ENCODE results near the gene MAST2. TPM values are rescaled to one million over a fixed set of nuclear protein-coding genes. Genes with fewer than 3 reads are reported as not detected.
A peak's percentile ranks its signal among the peaks of the same experiment; 100 is the strongest.
"Not testable (repeated sequence)": the region's sequence is repeated elsewhere in the genome, so short reads cannot be mapped to it uniquely, and the experiment has no call there.

The MAST2 gene
- total and polyA plus RNA-seq, 9 donors: 32.4 to 107 (median 83.7) TPM

- Histone ChIP-seq H3K4me1 (ENCODE audit: control insufficient read depth, insufficient read depth, low read length) (no peaks in the 10 kb centered on the region), H3K27ac (ENCODE audit: low read length) (no peak overlapping the region), H3K9me3 (replicated peaks; ENCODE audit: control insufficient read depth, low read depth, low read length) (no peaks in the 10 kb centered on the region), H3K4me3 (ENCODE audit: low read length) (no peak overlapping the region), H3K27me3 (ENCODE audit: control insufficient read depth, insufficient read depth, low read length) (no peaks in the 10 kb centered on the region), H3K36me3 (ENCODE audit: control insufficient read depth, insufficient read depth, low read length) (no peaks in the 10 kb centered on the region)
- WGBS (ENCODE audit: insufficient coverage): no CpG with 5 or more reads among the region's 4 CpGs
- DNase-seq: peak; percentile 65
Observed at GRCh38 chr1:45787905-45788304, 15.5 kb upstream of the MAST2 start.

- Histone ChIP-seq H3K27ac (ENCODE audit: low read length) (no peak overlapping the region), H3K4me1 (ENCODE audit: control insufficient read depth, insufficient read depth, low read length) (peaks cover 2% of the 10 kb centered on the region), H3K27me3 (ENCODE audit: control insufficient read depth, insufficient read depth, low read length) (no peaks in the 10 kb centered on the region), H3K9me3 (replicated peaks; ENCODE audit: control insufficient read depth, low read depth, low read length) (no peaks in the 10 kb centered on the region), H3K4me3 (ENCODE audit: low read length) (no peak overlapping the region), H3K36me3 (ENCODE audit: control insufficient read depth, insufficient read depth, low read length) (no peaks in the 10 kb centered on the region)
- WGBS (ENCODE audit: insufficient coverage): 100% methylated on average over 1 of the region's 2 CpGs
- no peak for DNase-seq
Observed at GRCh38 chr1:45789601-45790000, 13.8 kb upstream of the MAST2 start.

GRCh38 chr1:45792744-45793143 is 10.7 kb upstream of the MAST2 start:
- Histone ChIP-seq H3K4me1 (ENCODE audit: control insufficient read depth, insufficient read depth, low read length) (peaks cover 2% of the 10 kb centered on the region), H3K27me3 (ENCODE audit: control insufficient read depth, insufficient read depth, low read length) (no peaks in the 10 kb centered on the region), H3K27ac (ENCODE audit: low read length) (no peak overlapping the region), H3K9me3 (replicated peaks; ENCODE audit: control insufficient read depth, low read depth, low read length) (no peaks in the 10 kb centered on the region), H3K4me3 (ENCODE audit: low read length) (no peak overlapping the region), H3K36me3 (ENCODE audit: control insufficient read depth, insufficient read depth, low read length) (no peaks in the 10 kb centered on the region)
- WGBS (ENCODE audit: insufficient coverage): no CpG with 5 or more reads among the region's 4 CpGs
- DNase-seq: no peak

- no peak for DNase-seq
- Histone ChIP-seq H3K4me3 (ENCODE audit: low read length) (peak overlapping the region; percentile 15), H3K9me3 (replicated peaks; ENCODE audit: control insufficient read depth, low read depth, low read length) (no peaks in the 10 kb centered on the region), H3K27ac (ENCODE audit: low read length) (peak overlapping the region; percentile 14), H3K4me1 (ENCODE audit: control insufficient read depth, insufficient read depth, low read length) (peaks cover 2% of the 10 kb centered on the region), H3K36me3 (ENCODE audit: control insufficient read depth, insufficient read depth, low read length) (no peaks in the 10 kb centered on the region), H3K27me3 (ENCODE audit: control insufficient read depth, insufficient read depth, low read length) (no peaks in the 10 kb centered on the region)
- WGBS (ENCODE audit: insufficient coverage): 58% methylated on average over 4 of the region's 7 CpGs
Observed at GRCh38 chr1:45793942-45794604, 9.3 kb upstream of the MAST2 start.

- Histone ChIP-seq H3K27ac (ENCODE audit: low read length) (no peak overlapping the region), H3K27me3 (ENCODE audit: control insufficient read depth, insufficient read depth, low read length) (no peaks in the 10 kb centered on the region), H3K4me3 (ENCODE audit: low read length) (no peak overlapping the region), H3K9me3 (replicated peaks; ENCODE audit: control insufficient read depth, low read depth, low read length) (no peaks in the 10 kb centered on the region), H3K36me3 (ENCODE audit: control insufficient read depth, insufficient read depth, low read length) (no peaks in the 10 kb centered on the region), H3K4me1 (ENCODE audit: control insufficient read depth, insufficient read depth, low read length) (peaks cover 2% of the 10 kb centered on the region)
- WGBS (ENCODE audit: insufficient coverage): no CpG with 5 or more reads among the region's 2 CpGs
- no peak for DNase-seq
Observed at GRCh38 chr1:45796381-45796780, 7.0 kb upstream of the MAST2 start.

GRCh38 chr1:45796946-45797345 is 6.5 kb upstream of the MAST2 start:
- Histone ChIP-seq H3K36me3 (ENCODE audit: control insufficient read depth, insufficient read depth, low read length) (no peaks in the 10 kb centered on the region), H3K27me3 (ENCODE audit: control insufficient read depth, insufficient read depth, low read length) (no peaks in the 10 kb centered on the region), H3K9me3 (replicated peaks; ENCODE audit: control insufficient read depth, low read depth, low read length) (no peaks in the 10 kb centered on the region), H3K4me1 (ENCODE audit: control insufficient read depth, insufficient read depth, low read length) (peaks cover 2% of the 10 kb centered on the region), H3K4me3 (ENCODE audit: low read length) (no peak overlapping the region), H3K27ac (ENCODE audit: low read length) (no peak overlapping the region)
- 92% methylated on average over 7 of the region's 9 CpGs for WGBS (ENCODE audit: insufficient coverage)
- no peak for DNase-seq

GRCh38 chr1:45800899-45801298 is 2.5 kb upstream of the MAST2 start:
- Histone ChIP-seq H3K27ac (ENCODE audit: low read length) (no peak overlapping the region), H3K4me3 (ENCODE audit: low read length) (no peak overlapping the region), H3K27me3 (ENCODE audit: control insufficient read depth, insufficient read depth, low read length) (no peaks in the 10 kb centered on the region), H3K36me3 (ENCODE audit: control insufficient read depth, insufficient read depth, low read length) (no peaks in the 10 kb centered on the region), H3K4me1 (ENCODE audit: control insufficient read depth, insufficient read depth, low read length) (peaks cover 12% of the 10 kb centered on the region), H3K9me3 (replicated peaks; ENCODE audit: control insufficient read depth, low read depth, low read length) (no peaks in the 10 kb centered on the region)
- WGBS (ENCODE audit: insufficient coverage): 83% methylated on average over 2 of the region's 4 CpGs
- DNase-seq: no peak

GRCh38 chr1:45802343-45803298 is 791 bp upstream of the MAST2 start:
- Histone ChIP-seq H3K4me1 (ENCODE audit: control insufficient read depth, insufficient read depth, low read length) (peaks cover 12% of the 10 kb centered on the region), H3K27ac (ENCODE audit: low read length) (peak overlapping the region; percentile 98), H3K9me3 (replicated peaks; ENCODE audit: control insufficient read depth, low read depth, low read length) (no peaks in the 10 kb centered on the region), H3K4me3 (ENCODE audit: low read length) (peak overlapping the region; percentile 57), H3K36me3 (ENCODE audit: control insufficient read depth, insufficient read depth, low read length) (peaks cover 3% of the 10 kb centered on the region), H3K27me3 (ENCODE audit: control insufficient read depth, insufficient read depth, low read length) (no peaks in the 10 kb centered on the region)
- peak; percentile 96 for DNase-seq
- WGBS (ENCODE audit: insufficient coverage): 7% methylated on average over 5 of the region's 11 CpGs

- not testable (repeated sequence) for H3K9me3 ChIP-seq (replicated peaks; ENCODE audit: control insufficient read depth, low read depth, low read length); H3K36me3 ChIP-seq (ENCODE audit: control insufficient read depth, insufficient read depth, low read length); H3K27me3 ChIP-seq (ENCODE audit: control insufficient read depth, insufficient read depth, low read length)
- Histone ChIP-seq H3K4me1 (ENCODE audit: control insufficient read depth, insufficient read depth, low read length) (peaks cover 12% of the 10 kb centered on the region), H3K4me3 (ENCODE audit: low read length) (peak overlapping the region; percentile 58), H3K27ac (ENCODE audit: low read length) (peak overlapping the region; percentile 66)
- under 1% methylated on average over 26 of the region's 60 CpGs for WGBS (ENCODE audit: insufficient coverage)
- peak; percentile 60 for DNase-seq
Observed at GRCh38 chr1:45803781-45804668, 613 bp downstream of the MAST2 start.

- no peak overlapping the region for H3K27ac ChIP-seq (ENCODE audit: low read length)
- peaks cover 3% of the 10 kb centered on the region for H3K36me3 ChIP-seq (ENCODE audit: control insufficient read depth, insufficient read depth, low read length)
- WGBS (ENCODE audit: insufficient coverage): no CpG with 5 or more reads among the region's 2 CpGs
- DNase-seq: no peak
- H3K9me3 ChIP-seq (replicated peaks; ENCODE audit: control insufficient read depth, low read depth, low read length): no peaks in the 10 kb centered on the region
- no peaks in the 10 kb centered on the region for H3K27me3 ChIP-seq (ENCODE audit: control insufficient read depth, insufficient read depth, low read length)
- H3K4me1 ChIP-seq (ENCODE audit: control insufficient read depth, insufficient read depth, low read length): peaks cover 12% of the 10 kb centered on the region
- H3K4me3 ChIP-seq (ENCODE audit: low read length): peak overlapping the region; percentile 58
Observed at GRCh38 chr1:45804669-45804969, 1.2 kb downstream of the MAST2 start.

Measured in muscle of leg (tissue), 11 donors.